GM21717 (cell line): ENCODE results near the gene DOCK3.
"Not testable (repeated sequence)": the region's sequence is repeated elsewhere in the genome, so short reads cannot be mapped to it uniquely, and the experiment has no call there.

Source experiments
- ATAC-seq: cut with Tn5 transposase; IDR thresholded peaks from one replicate; pipeline ENCODE4 v1.9.1; 2021; ENCODE audit warnings: mild to moderate bottlenecking, moderate library complexity; ENCODE audit not compliant: unreplicated experiment

DOCK3 gene

GRCh38 chr3:50673931-50674330, 796 bp upstream of the DOCK3 start:
- no peak for ATAC-seq

GRCh38 chr3:50675179-50676030, 678 bp downstream of the DOCK3 start:
- ATAC-seq = no peak

- ATAC-seq = no peak
Observed at GRCh38 chr3:50676031-50676705, 1.4 kb downstream of the DOCK3 start.

GRCh38 chr3:50687127-50687751, 12.5 kb downstream of the DOCK3 start:
- ATAC-seq = no peak

- ATAC-seq = no peak
Observed at GRCh38 chr3:50687916-50688315, 13.2 kb downstream of the DOCK3 start.

GRCh38 chr3:50688602-50689001, 13.9 kb downstream of the DOCK3 start:
- not testable (repeated sequence) for ATAC-seq

- ATAC-seq = no peak
Observed at GRCh38 chr3:50689558-50689957, 14.8 kb downstream of the DOCK3 start.

- no peak for ATAC-seq
Observed at GRCh38 chr3:50695031-50695430, 20.3 kb downstream of the DOCK3 start.

- ATAC-seq = no peak
Observed at GRCh38 chr3:50696276-50696675, 21.5 kb downstream of the DOCK3 start.

- no peak for ATAC-seq
Observed at GRCh38 chr3:50698269-50698668, 23.5 kb downstream of the DOCK3 start.

GRCh38 chr3:50708620-50709019, 33.9 kb downstream of the DOCK3 start:
- no peak for ATAC-seq

GRCh38 chr3:50714946-50715345, 40.2 kb downstream of the DOCK3 start:
- no peak for ATAC-seq

GRCh38 chr3:50724831-50725230, 50.1 kb downstream of the DOCK3 start:
- no peak for ATAC-seq

- no peak for ATAC-seq
Observed at GRCh38 chr3:50734985-50735384, 60.3 kb downstream of the DOCK3 start.

- no peak for ATAC-seq
Observed at GRCh38 chr3:50737193-50737905, 62.6 kb downstream of the DOCK3 start.

- no peak for ATAC-seq
Observed at GRCh38 chr3:50737906-50738598, 63.3 kb downstream of the DOCK3 start.

- ATAC-seq = no peak
Observed at GRCh38 chr3:50743643-50744042, 68.9 kb downstream of the DOCK3 start.

- no peak for ATAC-seq
Observed at GRCh38 chr3:50749822-50750221, 75.1 kb downstream of the DOCK3 start.

GRCh38 chr3:50759015-50759414, 84.3 kb downstream of the DOCK3 start:
- ATAC-seq = no peak

- ATAC-seq = no peak
Observed at GRCh38 chr3:50777680-50778079, 103.0 kb downstream of the DOCK3 start.

- ATAC-seq = not testable (repeated sequence)
Observed at GRCh38 chr3:50781766-50782165, 107.0 kb downstream of the DOCK3 start.
